HEK293T (cell line): ENCODE results near the gene RCAN3.

Experiments used
- ARNT ChIP-seq: fragments of 450-650 bp; IDR thresholded peaks from 2 replicates; pipeline ENCODE4 v1.6.1; 2017; ENCODE audit warnings: mild to moderate bottlenecking
- CTBP1 ChIP-seq: fragments of 450-650 bp; IDR thresholded peaks from 2 replicates; pipeline ENCODE4 v1.6.1; 2016; ENCODE audit warnings: borderline replicate concordance
- ELF4 ChIP-seq: fragments of 450-650 bp; IDR thresholded peaks from 2 replicates; pipeline ENCODE4 v1.6.1; 2017; ENCODE audit warnings: antibody characterized with exemption
- FOXA1 ChIP-seq: fragments of 450-650 bp; IDR thresholded peaks from 2 replicates; pipeline ENCODE4 v1.6.1; 2016; ENCODE audit warnings: mild to moderate bottlenecking
- FOXK2 ChIP-seq: fragments of 450-650 bp; IDR thresholded peaks from 2 replicates; pipeline ENCODE4 v1.6.1; 2016; ENCODE audit warnings: mild to moderate bottlenecking
- FOXM1 ChIP-seq: fragments of 450-650 bp; IDR thresholded peaks from 2 replicates; pipeline ENCODE4 v1.6.1; 2017; ENCODE audit warnings: mild to moderate bottlenecking, borderline replicate concordance
- HDGF ChIP-seq: fragments of 450-650 bp; IDR thresholded peaks from 2 replicates; pipeline ENCODE4 v1.6.1; 2017; ENCODE audit warnings: antibody characterized with exemption, borderline replicate concordance
- L3MBTL2 ChIP-seq: fragments of 450-650 bp; conservative IDR thresholded peaks from 2 replicates; pipeline ENCODE4 v1.6.1; 2016; ENCODE audit warnings: mild to moderate bottlenecking
- LEF1 ChIP-seq: fragments of 450-650 bp; IDR thresholded peaks from 2 replicates; pipeline ENCODE4 v1.6.1; 2017; ENCODE audit warnings: mild to moderate bottlenecking, borderline replicate concordance
- NFRKB ChIP-seq: fragments of 450-650 bp; IDR thresholded peaks from 2 replicates; pipeline ENCODE4 v1.6.1; 2016; ENCODE audit warnings: mild to moderate bottlenecking, moderate library complexity
- PKNOX1 ChIP-seq: fragments of 450-650 bp; IDR thresholded peaks from 2 replicates; pipeline ENCODE4 v1.6.1; 2016
- SP1 ChIP-seq: fragments of 450-650 bp; IDR thresholded peaks from 2 replicates; pipeline ENCODE4 v1.6.1; 2017
- TARDBP ChIP-seq: fragments of 450-650 bp; IDR thresholded peaks from 2 replicates; pipeline ENCODE4 v1.6.1; 2016
- ZNF384 ChIP-seq: fragments of 450-650 bp; IDR thresholded peaks from 2 replicates; pipeline ENCODE4 v1.6.1; 2016

GRCh38 chr1:24501371-24502064 lies 1.1 kb upstream of the RCAN3 start:
- TF ChIP-seq ZNF384 (peak; percentile 66), TARDBP (no peak), ELF4 (no peak), FOXK2 (no peak), FOXA1 (no peak), SP1 (no peak), ARNT (no peak), PKNOX1 (no peak), L3MBTL2 (no peak), FOXM1 (no peak), LEF1 (no peak), HDGF (no peak), CTBP1 (no peak), NFRKB (no peak)
